Thyroid gland (tissue), 4 donors: ENCODE results near the gene ATXN7L2. TPM values are rescaled to one million over a fixed set of nuclear protein-coding genes. Genes with fewer than 3 reads are reported as not detected.
"Not testable (repeated sequence)": the region's sequence is repeated elsewhere in the genome, so short reads cannot be mapped to it uniquely, and the experiment has no call there.

Experiments
- DNase-seq, 2 donors: peaks; one replicate each; pipeline ENCODE4 v3.0.0-alpha.2; 2019
- H3K27ac ChIP-seq, 3 donors: fragments of 200-600 bp; sonication (generic); 1 replicate in 2 of 3; 2 replicates in 1 of 3; pipeline ENCODE4 v1.5.1; 2016 to 2019; ENCODE audit warnings: mild to moderate bottlenecking in 1 of 3, moderate library complexity in 1 of 3
- H3K27me3 ChIP-seq: fragments of 200-600 bp; sonication (generic); one replicate; pipeline ENCODE4 v1.5.1; 2019
- H3K36me3 ChIP-seq, 2 donors: fragments of 200-600 bp; sonication (generic); one replicate each; pipeline ENCODE4 v1.5.1; 2016 to 2019
- H3K4me1 ChIP-seq, 2 donors: fragments of 200-600 bp; sonication (generic); one replicate each; pipeline ENCODE4 v1.5.1; 2017 to 2019
- H3K4me3 ChIP-seq, 3 donors: fragments of 200-600 bp; sonication (generic); replicated peaks in 1 of 3; 1 replicate in 2 of 3; 2 replicates in 1 of 3; pipeline ENCODE4 v1.5.1; 2016; ENCODE audit warnings: mild to moderate bottlenecking in 1 of 3
- H3K9me3 ChIP-seq: fragments of 200-600 bp; sonication (generic); one replicate; pipeline ENCODE4 v1.5.1; 2017
- CTCF ChIP-seq, 6 experiments: fragments of 200-600 bp in 3 of 6; fragments of 450-650 bp in 3 of 6; sonication (generic) in 3 of 6; IDR thresholded peaks; one replicate each; pipeline ENCODE4 v1.5.1; 2016 to 2019; ENCODE audit warnings: antibody characterized with exemption in 6 of 6, mild to moderate bottlenecking in 2 of 6, inconsistent platforms in 1 of 6, moderate library complexity in 1 of 6
- POLR2A ChIP-seq, 2 donors: fragments of 450-650 bp; IDR thresholded peaks; one replicate each; pipeline ENCODE4 v1.6.1; 2017; ENCODE audit warnings: antibody characterized with exemption in 2 of 2, mild to moderate bottlenecking in 2 of 2, moderate library complexity in 1 of 2
- WGBS, 2 donors: methylation state at CpG; one replicate each; pipeline ENCODE4 v1.1.5; 2017; 5-methylcytosine and 5-hydroxymethylcytosine counted together
- intact Hi-C: fragments of 100-400 bp; cut with DNase I; formaldehyde crosslinking; loops from one replicate; pipeline ENCODE4 v1.15.1; 2023
- total RNA-seq, 4 donors: library from RNA; depleted of rRNA; stranded (reverse); fragments of >200 nt; gene quantifications; one replicate each; pipeline ENCODE4 v1.2.3, GENCODE V29; 2016

ATXN7L2 gene
- total RNA-seq, 4 donors from 2014 or later, result 5.8 to 11.7 (median 8.4) TPM

DNA sequence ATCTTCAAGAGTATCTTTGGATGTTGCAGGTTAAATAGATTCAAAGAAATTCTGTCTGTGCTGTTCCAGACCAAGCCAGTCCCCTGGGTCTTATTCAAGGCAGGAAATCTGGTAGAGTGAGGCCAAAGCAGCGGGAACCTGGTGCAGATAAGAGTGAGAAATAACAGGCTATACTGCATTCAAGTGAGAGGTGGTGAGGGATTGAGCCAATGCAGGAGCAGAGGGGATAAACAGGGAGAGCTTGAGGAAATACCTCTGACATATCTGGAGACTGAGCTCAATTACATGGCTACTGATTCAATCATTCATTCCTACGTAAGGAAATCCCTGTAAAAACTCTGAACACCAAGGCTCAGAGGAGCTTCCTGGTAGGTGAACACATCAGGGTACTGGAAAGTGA, 40.2 kb upstream of the ATXN7L2 start:
- no peak overlapping the region for H3K27ac ChIP-seq
- DNase-seq, result no peak
- H3K36me3 ChIP-seq, result no peaks in the 10 kb centered on the region
- intact Hi-C loops, result no loop called here
- H3K4me1 ChIP-seq, result no peaks in the 10 kb centered on the region
- no peak overlapping the region for H3K4me3 ChIP-seq
- TF ChIP-seq POLR2A (IDR thresholded peaks at IDR 0.05), result no peak
- no peaks in the 10 kb centered on the region for H3K9me3 ChIP-seq
- 62 to 71% methylated on average over 2 of the region's 2 CpGs for WGBS, 2 donors
- H3K27me3 ChIP-seq, result no peaks in the 10 kb centered on the region

GRCh38 chr1:109444346-109444745, 39.4 kb upstream of the ATXN7L2 start:
- no peaks in the 10 kb centered on the region for H3K36me3 ChIP-seq
- no peak overlapping the region for H3K27ac ChIP-seq
- no peaks in the 10 kb centered on the region for H3K4me1 ChIP-seq
- DNase-seq, result no peak
- H3K9me3 ChIP-seq, result no peaks in the 10 kb centered on the region
- H3K4me3 ChIP-seq, result no peak overlapping the region
- 73 to 84% methylated on average over 1 of the region's 1 CpG for WGBS, 2 donors
- TF ChIP-seq POLR2A (IDR thresholded peaks at IDR 0.05), result no peak
- TF ChIP-seq CTCF (IDR thresholded peaks at IDR 0.05), result no peak
- H3K27me3 ChIP-seq, result no peaks in the 10 kb centered on the region
- intact Hi-C loops, result no loop called here

DNA sequence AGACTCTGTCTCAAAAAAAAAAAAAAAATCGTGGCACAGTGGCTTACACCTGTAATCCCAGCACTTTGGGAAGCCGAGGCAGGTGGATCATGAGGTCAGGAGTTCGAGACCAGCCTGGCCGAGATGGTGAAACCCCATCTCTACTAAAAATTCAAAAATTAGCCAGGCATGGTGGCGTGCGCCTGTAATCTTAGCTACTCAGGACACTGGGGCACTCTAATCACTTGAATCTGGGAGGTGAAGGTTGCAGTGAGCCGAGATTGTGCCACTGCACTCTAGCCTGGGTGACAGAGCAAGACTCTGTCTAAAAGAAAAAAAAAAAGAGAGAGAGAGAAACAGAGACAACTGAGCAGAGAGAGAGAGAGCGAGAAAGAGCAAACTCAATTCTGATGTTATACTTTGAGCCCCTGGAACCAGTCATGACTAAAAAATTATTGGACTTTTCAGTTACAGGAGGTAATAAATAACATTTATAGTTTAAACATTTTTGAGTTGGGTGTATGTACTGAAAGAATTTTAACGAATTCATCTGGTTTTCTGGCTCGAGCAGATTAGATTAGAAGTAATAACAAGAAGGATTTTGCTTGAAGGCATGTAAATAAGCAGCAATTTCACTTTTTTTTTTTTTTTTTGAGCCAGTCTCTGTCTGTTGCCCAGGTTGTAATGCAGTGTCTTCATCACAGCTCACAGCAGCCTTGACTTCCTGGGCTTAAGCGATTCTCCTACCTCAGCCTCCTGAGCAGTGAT, 37.6 kb upstream of the ATXN7L2 start:
- intact Hi-C loops, H3K4me3 ChIP-seq, H3K27me3 ChIP-seq, H3K9me3 ChIP-seq, H3K36me3 ChIP-seq, H3K4me1 ChIP-seq, H3K27ac ChIP-seq, DNase-seq: not testable (repeated sequence)
- WGBS, 2 donors, result 71 to 73% methylated on average over 11 of the region's 11 CpGs

- no peaks in the 10 kb centered on the region for H3K27me3 ChIP-seq
- H3K4me1 ChIP-seq, result no peaks in the 10 kb centered on the region
- no peak overlapping the region for H3K4me3 ChIP-seq
- WGBS, 2 donors, result 74 to 76% methylated on average over 4 of the region's 4 CpGs
- TF ChIP-seq POLR2A (IDR thresholded peaks at IDR 0.05) (no peak), CTCF (IDR thresholded peaks at IDR 0.05) (no peak)
- intact Hi-C loops, result no loop called here
- no peaks in the 10 kb centered on the region for H3K9me3 ChIP-seq
- no peak for DNase-seq
- H3K27ac ChIP-seq, result no peak overlapping the region
- H3K36me3 ChIP-seq, result no peaks in the 10 kb centered on the region
These were observed 36.2 kb upstream of the ATXN7L2 start for GRCh38 chr1:109447524-109447923.

- Histone ChIP-seq H3K36me3 (no peaks in the 10 kb centered on the region), H3K4me1 (no peaks in the 10 kb centered on the region), H3K27me3 (no peaks in the 10 kb centered on the region), H3K27ac (no peak overlapping the region), H3K9me3 (no peaks in the 10 kb centered on the region), H3K4me3 (no peak overlapping the region)
- intact Hi-C loops, result no loop called here
- TF ChIP-seq CTCF (IDR thresholded peaks at IDR 0.05) (no peak), POLR2A (IDR thresholded peaks at IDR 0.05) (no peak)
- no peak for DNase-seq
- 93 to 96% methylated on average over 1 of the region's 1 CpG for WGBS, 2 donors
These were observed 29.1 kb upstream of the ATXN7L2 start for GRCh38 chr1:109454497-109455133.

DNA sequence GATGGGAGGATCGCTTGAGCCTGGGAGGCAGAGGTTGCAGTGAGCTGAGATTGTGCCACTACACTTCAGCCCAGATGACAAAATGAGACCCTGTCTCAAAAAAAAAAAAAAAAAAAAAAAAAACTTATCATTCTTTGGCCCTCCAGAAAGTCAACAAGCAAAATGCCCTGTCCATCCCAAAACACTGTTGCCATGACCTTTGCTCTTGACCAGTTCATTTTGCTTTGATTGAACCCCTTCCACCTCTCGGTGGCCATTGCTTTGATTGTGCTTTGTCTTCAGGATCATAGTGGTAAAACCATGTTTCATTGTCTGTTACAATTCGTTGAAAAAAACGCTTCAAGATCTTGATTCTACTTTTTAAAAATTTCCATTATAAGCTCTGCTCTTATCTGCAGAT, 25.9 kb upstream of the ATXN7L2 start:
- Histone ChIP-seq H3K27ac (no peak overlapping the region), H3K4me1 (no peaks in the 10 kb centered on the region), H3K4me3 (no peak overlapping the region), H3K36me3 (no peaks in the 10 kb centered on the region), H3K9me3 (no peaks in the 10 kb centered on the region), H3K27me3 (no peaks in the 10 kb centered on the region)
- intact Hi-C loops, result no loop called here
- TF ChIP-seq POLR2A (IDR thresholded peaks at IDR 0.05) (no peak), CTCF (IDR thresholded peaks at IDR 0.05) (no peak)
- no peak for DNase-seq
- WGBS, 2 donors, result 89% methylated on average over 4 of the region's 4 CpGs
